Lung (tissue), 12 donors: ENCODE measurements around the gene RAB6A. TPM values are rescaled to one million over a fixed set of nuclear protein-coding genes. Genes with fewer than 3 reads are reported as not detected.
A peak's percentile ranks its signal among the peaks of the same experiment; 100 is the strongest.

Experiments
- ATAC-seq: fragments of 200-7000 bp; cut with Tn5 transposase; one replicate; pipeline ENCODE4 v1.9.1; 2020; ENCODE audit warnings: moderate number of reproducible peaks; ENCODE audit not compliant: insufficient read depth, low FRiP score
- DNase-seq, 3 donors: peaks; one replicate each; pipeline ENCODE4 v3.0.0-alpha.2; 2013 to 2017
- H3K27ac ChIP-seq, 2 donors: one replicate each; pipeline ENCODE4 v1.5.1; 2013; ENCODE audit warnings: mild to moderate bottlenecking in 2 of 2, moderate library complexity in 2 of 2, control low read depth in 1 of 2, inconsistent platforms in 1 of 2, low read depth in 1 of 2, low read length in 1 of 2
- H3K27me3 ChIP-seq, 3 donors: one replicate each; pipeline ENCODE4 v1.5.1; 2013; ENCODE audit warnings: low read length in 2 of 3; ENCODE audit not compliant: control insufficient read depth in 3 of 3, insufficient read depth in 3 of 3
- H3K36me3 ChIP-seq, 4 donors: one replicate each; pipeline ENCODE4 v1.5.1; 2013; ENCODE audit warnings: low read length in 4 of 4, mild to moderate bottlenecking in 1 of 4, moderate library complexity in 1 of 4; ENCODE audit not compliant: control insufficient read depth in 4 of 4, insufficient read depth in 4 of 4
- H3K4me1 ChIP-seq, 5 donors: one replicate each; pipeline ENCODE4 v1.5.1; 2013; ENCODE audit warnings: low read length in 5 of 5, mild to moderate bottlenecking in 2 of 5, moderate library complexity in 1 of 5; ENCODE audit not compliant: control insufficient read depth in 5 of 5, insufficient read depth in 5 of 5
- H3K4me3 ChIP-seq: one replicate; pipeline ENCODE4 v1.5.1; 2013; ENCODE audit warnings: mild to moderate bottlenecking, control low read depth, moderate library complexity
- H3K9ac ChIP-seq, 2 donors: one replicate each; pipeline ENCODE4 v1.5.1; 2013; ENCODE audit warnings: low read length in 2 of 2, control low read depth in 1 of 2; ENCODE audit not compliant: insufficient read depth in 1 of 2
- H3K9me3 ChIP-seq, 4 donors: one replicate each; pipeline ENCODE4 v1.5.1; 2013; ENCODE audit warnings: low read length in 3 of 4, mild to moderate bottlenecking in 1 of 4, moderate library complexity in 1 of 4; ENCODE audit not compliant: control insufficient read depth in 4 of 4, insufficient read depth in 3 of 4
- WGBS, 2 donors: extraction: QIAGEN DNeasy Blood & Tissue Kit; methylation state at CpG; one replicate each; pipeline ENCODE4 v1.1.7; 2013; 5-methylcytosine and 5-hydroxymethylcytosine counted together
- polyA plus RNA-seq, 2 donors: library from polyadenylated mRNA; stranded (reverse); fragments of 200-250 nt; gene quantifications; one replicate each; pipeline ENCODE4 v1.2.1, GENCODE V29; 2013
- total RNA-seq, 2 donors: library from RNA; depleted of rRNA in 1 of 2; stranded (reverse); fragments of >200 nt in 1 of 2; gene quantifications; one replicate each; pipeline ENCODE4 v1.2.1, GENCODE V29; 2014 to 2021
- TF ChIP-seq, protein P1 (sequence below): IDR thresholded peaks from 2 replicates; pipeline ENCODE4 v1.5.1; 2012; ENCODE audit warnings: mild to moderate bottlenecking; ENCODE audit errors: control extremely low read depth, extremely low read depth
- donor health status: control.
- donor health status: control.
- donor health status: Bipolar disorder and iron deficiency.
- donor health status: healthy.
- donor health status: DM: yes; HTN: yes; CAD: no.

Gene RAB6A
- total and polyA plus RNA-seq, 4 donors = 45.8 to 159 (median 81.8) TPM

- TF ChIP-seq, protein P1, sequence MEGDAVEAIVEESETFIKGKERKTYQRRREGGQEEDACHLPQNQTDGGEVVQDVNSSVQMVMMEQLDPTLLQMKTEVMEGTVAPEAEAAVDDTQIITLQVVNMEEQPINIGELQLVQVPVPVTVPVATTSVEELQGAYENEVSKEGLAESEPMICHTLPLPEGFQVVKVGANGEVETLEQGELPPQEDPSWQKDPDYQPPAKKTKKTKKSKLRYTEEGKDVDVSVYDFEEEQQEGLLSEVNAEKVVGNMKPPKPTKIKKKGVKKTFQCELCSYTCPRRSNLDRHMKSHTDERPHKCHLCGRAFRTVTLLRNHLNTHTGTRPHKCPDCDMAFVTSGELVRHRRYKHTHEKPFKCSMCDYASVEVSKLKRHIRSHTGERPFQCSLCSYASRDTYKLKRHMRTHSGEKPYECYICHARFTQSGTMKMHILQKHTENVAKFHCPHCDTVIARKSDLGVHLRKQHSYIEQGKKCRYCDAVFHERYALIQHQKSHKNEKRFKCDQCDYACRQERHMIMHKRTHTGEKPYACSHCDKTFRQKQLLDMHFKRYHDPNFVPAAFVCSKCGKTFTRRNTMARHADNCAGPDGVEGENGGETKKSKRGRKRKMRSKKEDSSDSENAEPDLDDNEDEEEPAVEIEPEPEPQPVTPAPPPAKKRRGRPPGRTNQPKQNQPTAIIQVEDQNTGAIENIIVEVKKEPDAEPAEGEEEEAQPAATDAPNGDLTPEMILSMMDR = no peak
- Histone ChIP-seq H3K36me3 (no peaks in the 10 kb centered on the region), H3K9ac (no peak overlapping the region), H3K4me1 (peaks cover 0 to 2% (median under 1%) of the 10 kb centered on the region in 5 donors), H3K27me3 (no peaks in the 10 kb centered on the region), H3K27ac (no peak overlapping the region), H3K4me3 (no peak overlapping the region), H3K9me3 (no peaks in the 10 kb centered on the region)
- ATAC-seq = no peak
- peak; percentile 30 to 66 (median 64) for DNase-seq
- WGBS, 2 donors = 58 to 77% methylated on average over 8 of the region's 8 CpGs
Measured at GRCh38 chr11:73652046-73652730, 108.7 kb downstream of the RAB6A start.

GRCh38 chr11:73651661-73652045 is 109.2 kb downstream of the RAB6A start:
- 95 to 96% methylated on average over 9 of the region's 9 CpGs for WGBS, 2 donors
- H3K4me3 ChIP-seq = no peak overlapping the region
- DNase-seq = no peak
- H3K9me3 ChIP-seq = no peaks in the 10 kb centered on the region
- peaks cover 0 to 5% (median 0%) of the 10 kb centered on the region in 3 donors for H3K27me3 ChIP-seq
- no peaks in the 10 kb centered on the region for H3K36me3 ChIP-seq
- H3K27ac ChIP-seq = no peak overlapping the region
- TF ChIP-seq, protein P1 = no peak
- no peak overlapping the region for H3K9ac ChIP-seq
- H3K4me1 ChIP-seq = peaks cover 0 to 6% (median 2%) of the 10 kb centered on the region in 5 donors
- ATAC-seq = no peak

GRCh38 chr11:73651252-73651651 is 109.6 kb downstream of the RAB6A start:
- Histone ChIP-seq H3K27me3 (peaks cover 0 to 5% (median 0%) of the 10 kb centered on the region in 3 donors), H3K4me3 (no peak overlapping the region), H3K4me1 (peaks cover 0 to 7% (median 2%) of the 10 kb centered on the region in 5 donors), H3K9me3 (no peaks in the 10 kb centered on the region), H3K36me3 (no peaks in the 10 kb centered on the region), H3K9ac (no peak overlapping the region), H3K27ac (no peak overlapping the region)
- ATAC-seq = no peak
- TF ChIP-seq, protein P1 = no peak
- WGBS, 2 donors = 96 to 97% methylated on average over 5 of the region's 5 CpGs
- no peak for DNase-seq

GRCh38 chr11:73650400-73650799 is 110.5 kb downstream of the RAB6A start:
- peaks cover 0 to 13% (median 7%) of the 10 kb centered on the region in 3 donors for H3K27me3 ChIP-seq
- no peaks in the 10 kb centered on the region for H3K36me3 ChIP-seq
- TF ChIP-seq, protein P1 = no peak
- no peaks in the 10 kb centered on the region for H3K9me3 ChIP-seq
- H3K27ac ChIP-seq = no peak overlapping the region
- ATAC-seq = no peak
- H3K4me3 ChIP-seq = no peak overlapping the region
- no peak for DNase-seq
- no peak overlapping the region for H3K9ac ChIP-seq
- H3K4me1 ChIP-seq = peaks cover 0 to 13% (median 2%) of the 10 kb centered on the region in 5 donors
- WGBS, 2 donors = 91 to 94% methylated on average over 14 of the region's 14 CpGs
